ENCODE data around the gene DCXR. TPM values are rescaled to one million over a fixed set of nuclear protein-coding genes. Genes with fewer than 3 reads are reported as not detected.

DCXR gene
- total RNA-seq, 1 experiment from 2014 or later = 75.1 TPM

DNA sequence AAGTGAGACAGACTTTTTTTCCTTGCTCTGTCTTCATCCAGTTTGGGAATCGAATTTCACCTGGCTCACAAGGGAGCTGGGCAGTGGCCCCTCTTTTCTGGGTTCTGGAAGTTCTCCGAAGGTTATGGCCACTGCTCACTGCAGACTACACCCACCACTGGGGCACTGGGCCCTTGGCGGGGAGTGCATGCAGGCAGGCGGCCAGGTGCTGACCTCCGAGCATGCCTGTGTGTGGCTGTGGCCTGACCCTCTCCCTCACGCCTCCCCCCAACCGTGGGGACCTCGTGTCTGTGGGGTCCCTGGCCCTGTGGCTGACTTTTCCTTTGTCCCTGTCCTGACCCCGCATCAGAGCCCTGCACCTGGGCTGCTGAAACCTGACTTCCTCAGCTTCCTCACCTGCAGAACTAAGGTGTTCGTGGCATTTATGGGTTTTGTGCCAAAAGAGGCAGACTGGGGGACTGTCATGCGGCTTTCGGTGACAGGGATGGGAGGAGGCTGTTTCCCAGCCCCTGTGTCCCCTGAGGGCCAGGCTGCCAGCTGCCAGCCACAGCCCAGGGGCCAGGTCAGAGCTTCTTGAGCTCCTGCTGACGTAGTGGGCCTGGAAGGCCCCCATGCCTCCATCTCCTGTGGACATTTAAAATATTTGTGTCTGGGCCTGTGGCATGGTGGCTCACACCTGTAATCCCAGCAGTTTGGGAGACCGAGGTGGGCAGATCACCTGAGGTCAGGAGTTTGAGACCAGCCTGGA, 38.6 kb downstream of the DCXR start:
- no peak for DNase-seq (ENCODE audit: low read depth)

DNA sequence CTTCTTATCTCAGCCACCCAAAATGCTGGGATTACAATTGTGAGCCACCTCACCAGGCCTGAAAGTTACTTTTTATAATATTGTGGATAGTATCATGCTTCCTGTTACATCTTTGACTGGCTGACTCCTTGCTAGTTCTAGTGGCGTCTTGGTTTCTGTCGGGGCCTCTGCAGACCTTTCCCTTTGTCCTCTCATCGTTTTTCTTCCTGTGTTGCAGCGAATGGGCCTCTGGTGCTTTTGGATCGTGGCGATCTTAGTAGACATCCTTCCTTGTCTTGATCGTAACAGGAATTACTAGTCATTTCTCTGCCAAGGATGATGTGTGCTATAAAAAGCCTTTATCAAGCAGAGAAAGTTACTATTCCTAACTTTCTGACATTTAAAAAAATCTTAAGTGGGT, 39.3 kb downstream of the DCXR start:
- no peak for DNase-seq (ENCODE audit: low read depth)

DNA sequence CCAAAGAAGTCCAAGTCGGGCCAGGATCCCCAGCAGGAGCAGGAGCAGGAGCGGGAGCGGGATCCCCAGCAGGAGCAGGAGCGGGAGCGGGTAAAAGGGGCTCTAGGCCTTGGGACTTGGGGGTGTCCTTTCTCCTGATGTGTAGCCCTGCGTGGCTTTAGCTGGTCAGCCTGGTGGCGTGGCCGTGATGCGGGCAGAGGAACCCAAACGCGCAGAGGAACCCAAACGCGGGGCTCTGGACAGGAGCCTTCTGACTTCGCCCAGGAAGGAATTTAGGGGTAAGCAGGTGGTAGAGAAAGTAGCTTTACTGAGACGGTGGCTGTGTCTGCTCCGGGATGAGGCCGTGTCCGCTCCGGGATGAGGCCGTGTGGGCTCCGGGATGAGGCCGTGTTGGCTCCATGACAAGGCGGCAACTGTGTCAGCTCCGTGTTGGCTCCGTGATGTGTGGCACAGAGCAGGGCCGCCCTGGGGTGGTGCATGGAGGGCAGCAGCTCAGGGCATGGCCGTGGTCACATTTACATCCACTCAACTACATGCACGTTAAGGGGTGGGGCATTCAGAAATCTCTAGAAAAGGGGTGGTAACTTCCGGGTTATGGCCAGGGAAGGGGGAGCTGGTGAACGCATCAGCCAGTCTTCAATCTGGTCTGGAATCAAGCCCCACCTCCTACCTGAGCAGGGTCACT, 40.6 kb downstream of the DCXR start:
- no peak for DNase-seq (ENCODE audit: low read depth)

DNA sequence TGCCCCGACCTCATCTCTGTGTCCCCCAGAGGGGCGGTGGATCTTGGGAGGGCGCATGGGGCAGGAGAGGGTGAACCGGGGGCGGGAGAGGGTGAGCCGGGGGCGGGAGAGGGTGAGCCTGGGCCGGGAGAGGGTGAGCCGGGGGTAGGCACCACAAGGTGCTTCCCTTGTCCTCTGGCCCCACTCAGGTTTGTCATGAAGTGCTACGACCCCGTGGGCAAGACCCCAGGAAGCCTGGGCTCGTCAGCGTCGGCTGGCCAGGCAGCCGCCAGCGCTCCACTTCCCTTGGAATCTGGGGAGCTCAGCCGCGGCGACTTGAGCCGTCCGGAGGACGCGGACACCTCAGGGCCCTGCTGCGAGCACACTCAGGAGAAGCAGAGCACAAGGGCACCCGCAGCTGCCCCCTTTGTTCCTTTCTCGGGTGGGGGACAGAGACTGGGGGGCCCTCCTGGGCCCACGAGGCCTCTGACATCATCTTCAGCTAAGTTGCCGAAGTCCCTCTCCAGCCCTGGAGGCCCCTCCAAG, 41.2 kb downstream of the DCXR start:
- no peak for DNase-seq (ENCODE audit: low read depth)

DNA sequence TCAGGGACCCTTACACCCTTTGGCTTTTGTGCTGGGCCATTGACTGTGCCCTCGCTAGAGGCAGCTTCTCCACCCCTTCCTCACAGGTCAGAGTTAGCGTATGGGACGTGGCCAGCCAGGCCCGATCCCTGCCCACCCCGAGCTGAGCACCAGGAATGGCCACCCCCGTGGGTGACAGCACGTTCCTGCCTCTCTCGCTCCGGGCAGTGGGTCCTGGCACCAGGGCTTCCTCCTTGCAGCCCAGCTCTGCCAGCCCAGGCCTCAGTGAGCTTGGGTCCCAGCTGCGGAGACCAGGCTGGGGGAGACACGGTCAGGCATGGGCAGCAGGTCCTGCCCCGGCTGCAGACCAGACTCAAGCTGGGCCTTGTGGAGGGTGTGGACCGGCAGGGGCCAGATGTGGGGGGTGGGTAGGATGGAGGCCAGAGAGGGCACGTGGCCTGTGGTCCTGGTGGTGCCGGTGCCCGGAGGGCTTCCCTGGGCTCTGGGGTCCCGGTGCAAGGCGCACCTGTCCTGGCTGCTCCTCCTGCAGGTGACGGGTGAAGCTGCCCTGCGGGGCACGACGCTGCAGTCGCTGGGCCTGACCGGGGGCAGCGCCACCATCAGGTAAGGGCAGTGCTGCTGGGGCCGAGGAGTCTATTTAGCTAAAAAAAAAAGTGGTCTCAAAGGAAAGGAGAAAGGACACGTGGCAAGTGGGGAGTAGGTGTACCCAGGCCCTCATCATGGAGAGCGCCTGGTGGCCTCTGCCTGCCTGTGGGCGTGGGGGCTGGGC, 41.9 kb downstream of the DCXR start:
- no peak for DNase-seq (ENCODE audit: low read depth)

DNA sequence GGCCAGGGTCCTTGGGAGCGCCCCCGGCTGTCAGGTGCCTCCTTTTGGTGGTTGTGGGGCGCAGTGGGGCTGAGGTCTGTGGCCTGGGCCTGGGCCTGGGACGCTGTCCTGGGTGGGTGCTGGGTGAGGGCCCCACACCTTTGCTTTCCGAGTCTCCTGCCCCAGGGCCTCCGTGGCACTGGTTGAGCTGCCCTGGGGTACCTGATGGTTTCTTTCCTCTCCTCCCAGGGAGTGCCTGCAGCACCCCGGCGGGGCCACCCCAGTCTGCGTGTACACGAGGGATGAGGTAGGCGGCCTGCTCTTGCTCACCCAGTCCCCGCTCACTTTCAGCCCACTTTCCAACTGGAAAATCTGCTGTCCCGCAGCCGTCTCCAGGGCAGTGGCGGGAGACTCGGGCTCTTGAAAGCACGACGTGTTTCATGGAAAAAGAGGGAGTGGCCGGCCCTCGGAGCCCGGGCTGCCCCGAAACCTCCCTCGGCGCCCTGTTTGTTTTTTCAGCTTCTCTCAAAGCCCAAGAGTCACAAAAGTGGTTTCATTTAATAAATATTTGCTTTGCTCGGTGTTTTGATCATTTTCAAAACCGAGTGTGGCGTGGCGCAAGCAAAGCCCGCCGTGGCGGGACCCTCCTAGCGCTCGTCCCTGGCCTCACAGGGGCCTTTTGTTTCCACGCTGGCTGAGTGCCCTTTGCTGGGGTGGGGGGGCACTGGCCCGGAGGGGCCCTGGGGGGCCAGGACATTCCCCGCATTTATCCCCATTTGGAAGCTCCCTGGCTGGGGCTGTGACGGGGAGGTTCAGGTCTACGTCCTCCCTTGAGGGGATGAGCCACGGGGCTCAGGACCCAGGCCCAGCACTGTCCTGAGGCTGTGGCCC, 42.7 kb downstream of the DCXR start:
- no peak for DNase-seq (ENCODE audit: low read depth)

DNA sequence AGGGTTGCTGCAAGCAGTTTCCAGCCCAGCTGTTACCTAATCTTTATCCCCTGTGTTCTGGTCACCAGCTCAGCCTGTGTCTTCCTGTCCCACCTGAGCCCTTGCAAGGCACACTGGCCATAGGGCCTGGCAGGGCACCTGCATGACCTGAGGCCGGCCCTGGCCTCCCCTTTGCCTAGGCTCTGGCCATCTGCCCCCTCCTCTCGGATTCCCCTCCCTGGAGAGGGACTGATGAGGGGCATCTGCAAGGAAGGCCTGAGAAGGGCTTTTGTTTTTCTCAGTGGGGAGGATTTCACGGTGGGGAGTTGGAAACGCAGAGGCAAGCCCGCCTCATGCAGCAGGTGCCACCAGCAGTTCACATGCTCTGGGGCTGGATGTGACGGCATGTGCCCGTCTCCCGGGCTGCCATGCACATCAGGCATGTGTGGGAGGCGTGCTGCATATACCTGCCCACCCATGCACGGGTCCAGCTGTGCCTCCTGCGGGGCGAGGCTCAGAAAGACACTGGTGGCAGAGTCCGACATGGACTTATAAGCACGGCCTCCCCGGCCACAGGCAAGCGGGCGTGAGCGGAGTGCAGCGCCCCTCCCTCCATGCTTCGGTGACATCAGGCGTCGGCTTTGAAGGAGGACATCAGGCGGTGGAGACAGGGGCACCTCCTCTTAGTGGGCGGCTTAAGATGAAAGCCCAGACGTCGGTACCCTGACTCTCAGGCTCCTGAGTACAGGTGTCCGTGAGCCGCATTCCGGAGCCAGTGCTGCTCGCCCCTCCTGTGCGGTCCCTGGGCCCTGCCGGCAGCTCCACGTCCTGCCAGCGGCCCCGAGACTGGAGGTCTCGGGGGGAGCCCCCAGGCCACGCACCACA, 43.5 kb downstream of the DCXR start:
- DNase-seq (ENCODE audit: low read depth) = no peak

DNA sequence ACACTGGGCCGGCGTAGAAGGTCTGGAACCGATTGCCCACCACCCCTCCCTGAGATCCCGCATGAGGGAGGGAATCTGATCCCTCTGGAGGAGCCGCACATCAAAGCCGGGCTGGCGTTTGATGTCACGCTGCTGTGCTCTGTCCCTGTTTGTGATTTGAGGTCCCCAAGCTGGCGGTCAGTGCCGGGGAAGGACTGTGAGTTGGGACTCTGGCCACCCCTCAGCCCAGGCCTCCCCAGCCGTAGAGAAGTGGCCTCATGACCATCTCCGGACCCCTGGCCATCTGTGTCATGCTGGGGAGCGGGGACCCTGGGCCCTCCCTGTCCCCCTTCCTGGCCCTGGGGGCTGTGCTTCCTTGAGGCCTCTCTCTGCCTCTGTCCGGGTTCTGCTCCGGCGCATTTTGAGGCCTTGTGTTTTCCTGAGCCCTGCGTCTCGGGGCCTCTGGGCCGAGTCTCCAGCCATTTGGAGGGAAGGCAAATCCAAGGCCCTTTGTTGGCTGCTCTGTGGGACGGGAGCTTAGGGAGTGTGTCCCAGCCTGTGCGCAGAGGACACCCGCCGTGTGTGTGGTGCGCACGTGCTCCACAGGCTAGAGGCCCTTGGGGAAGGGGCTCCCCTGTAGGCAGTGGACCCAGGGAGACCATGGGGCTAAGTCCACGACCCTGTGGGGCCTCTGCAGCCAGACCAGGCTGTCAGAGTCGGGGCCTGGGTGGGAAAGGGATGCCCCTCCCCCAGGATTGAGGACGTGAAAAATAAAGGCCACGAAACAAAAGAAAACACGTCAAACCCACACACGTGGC, 45.0 kb downstream of the DCXR start:
- DNase-seq (ENCODE audit: low read depth) = no peak

DNA sequence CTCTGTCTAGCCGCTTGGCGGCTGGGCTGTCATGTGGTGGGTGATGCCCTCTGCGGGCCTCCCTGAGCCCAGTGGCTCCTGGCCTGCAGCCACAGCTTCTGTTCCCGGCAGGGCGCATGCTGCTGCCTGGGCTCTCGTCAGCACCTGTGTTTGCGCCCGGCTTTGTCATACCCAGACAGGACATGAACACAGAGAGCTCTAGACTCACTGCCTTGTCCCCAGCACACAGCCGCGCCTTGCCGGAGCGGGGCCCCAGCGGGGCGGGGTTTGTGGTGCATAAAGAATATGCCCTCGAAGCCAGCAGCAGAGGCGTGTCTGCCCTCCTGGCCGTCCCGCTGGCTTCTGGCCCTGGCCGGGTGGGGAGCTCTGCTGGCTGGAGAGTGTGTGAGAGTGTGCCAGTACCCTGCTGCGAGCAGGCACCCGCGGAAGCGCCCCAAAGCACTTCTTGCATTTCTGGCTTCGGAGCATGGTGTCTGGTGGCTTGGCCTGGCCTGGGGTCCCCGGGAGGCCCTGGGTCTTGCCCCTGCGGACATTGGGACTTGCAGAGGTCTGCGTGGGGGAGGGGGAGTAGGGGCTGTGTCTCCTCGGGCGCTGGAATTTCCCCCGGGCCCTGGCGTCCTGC, 45.7 kb downstream of the DCXR start:
- no peak for DNase-seq (ENCODE audit: low read depth)

DNA sequence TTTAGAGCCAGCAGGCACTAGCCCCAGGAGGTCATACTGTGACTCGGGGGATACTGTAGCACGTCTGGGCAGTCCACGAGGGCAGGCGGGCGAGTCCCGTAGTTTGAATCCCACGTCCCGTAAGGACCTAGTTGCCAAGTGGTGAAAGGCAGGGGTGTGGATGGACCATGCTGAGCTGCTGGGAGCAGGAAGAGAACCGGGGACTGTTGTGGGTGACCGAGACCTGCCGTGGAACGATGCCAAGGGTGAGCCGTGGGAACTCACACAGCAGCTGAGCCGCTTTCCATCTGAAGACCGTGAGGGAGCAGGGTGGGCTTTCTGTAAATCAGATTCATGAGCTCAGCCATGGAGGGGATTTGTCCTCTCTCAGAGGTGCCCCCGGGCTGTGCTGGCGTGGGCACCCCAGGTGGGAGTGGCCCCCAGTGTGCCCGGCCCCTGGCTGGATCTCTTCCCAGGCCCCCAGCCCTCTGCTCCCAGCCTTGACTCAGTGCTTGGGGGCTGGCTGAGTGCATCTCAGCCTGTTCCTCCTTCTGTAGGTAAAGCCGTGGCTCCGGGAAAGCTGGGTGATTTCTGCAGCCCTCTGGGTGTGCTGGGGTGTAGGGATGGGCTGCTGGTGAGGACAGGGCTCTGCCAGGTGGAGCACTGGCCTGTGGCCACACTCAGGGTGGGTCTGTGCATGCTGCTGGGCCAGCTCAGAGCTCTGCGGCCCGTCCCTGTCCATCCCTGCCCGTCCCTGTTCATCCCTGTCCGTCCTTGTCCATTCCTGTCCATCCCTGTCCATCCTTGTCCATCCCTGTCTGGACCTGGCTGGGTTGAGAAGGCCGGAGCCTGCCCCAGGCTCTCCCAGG, 46.4 kb downstream of the DCXR start:
- no peak for DNase-seq (ENCODE audit: low read depth)

DNA sequence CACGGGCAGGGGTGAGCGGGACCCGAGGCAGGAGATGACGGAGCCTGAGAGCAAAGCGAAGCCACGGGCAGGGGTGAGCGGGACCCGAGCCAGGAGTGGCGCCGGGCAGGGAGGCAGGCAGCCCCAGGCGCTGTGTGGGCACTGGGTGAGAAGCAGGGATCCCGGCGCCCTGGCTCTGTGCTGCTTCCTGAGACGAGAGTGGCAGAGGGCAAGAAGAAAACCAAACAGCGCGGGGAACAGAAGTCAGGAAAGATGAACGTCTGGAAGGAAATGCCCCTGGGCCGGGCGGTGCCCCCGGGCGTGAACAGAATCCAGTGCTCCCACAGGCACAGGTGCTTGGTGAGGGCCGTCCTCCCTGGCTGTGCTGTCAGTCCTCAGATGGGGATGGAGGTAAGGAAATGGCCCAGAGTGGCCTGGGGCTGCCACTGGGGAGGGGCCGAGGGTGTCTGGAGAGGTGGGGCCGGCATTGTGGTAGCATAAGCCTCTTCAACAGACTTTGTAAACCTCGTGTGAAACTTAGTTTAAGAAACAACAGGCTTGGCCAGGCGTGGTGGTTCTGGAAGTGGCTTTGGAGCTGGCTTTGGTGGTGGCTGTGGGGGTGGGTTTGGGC, 50.2 kb downstream of the DCXR start:
- no peak for DNase-seq (ENCODE audit: low read depth)

DNA sequence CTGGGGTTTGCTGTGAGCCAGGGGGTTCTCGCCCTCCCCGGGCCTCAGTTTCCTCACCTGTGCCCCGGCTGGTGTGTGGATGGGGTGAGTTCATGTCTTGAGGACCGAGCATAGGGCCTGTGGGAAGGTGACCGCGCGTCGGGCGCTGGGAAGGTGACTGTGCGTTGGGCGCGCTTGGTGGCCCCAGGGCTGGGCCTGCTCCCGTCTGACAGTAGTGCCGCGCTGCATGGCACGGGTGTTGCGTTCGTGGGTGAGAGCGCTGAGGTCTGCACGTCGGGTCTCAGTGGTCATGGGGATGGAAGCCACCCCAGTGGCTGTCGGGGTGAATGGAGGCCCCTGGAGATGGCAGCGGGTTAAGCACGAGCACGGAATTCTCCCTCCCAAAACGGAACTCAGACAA, 50.9 kb downstream of the DCXR start:
- no peak for DNase-seq (ENCODE audit: low read depth)

Other genes starting within 250 kb of the DCXR start
- gene GCGR, start 233.5 kb downstream of the DCXR start, total RNA-seq (2014; rRNA removed; shearing (Covaris generic)) = not detected in 2 replicates
- 81.9 and 87.0 TPM in 2 replicates for gene MCRIP1, start 204.4 kb downstream of the DCXR start, total RNA-seq (2014; rRNA removed; shearing (Covaris generic))
- 0.47 TPM in 1 of 2 replicates, not detected in the other for gene PPP1R27, start 202.6 kb downstream of the DCXR start, total RNA-seq (2014; rRNA removed; shearing (Covaris generic))
- 784 and 825 TPM in 2 replicates for gene P4HB, start 177.2 kb downstream of the DCXR start, total RNA-seq (2014; rRNA removed; shearing (Covaris generic))
- gene ARHGDIA, start 166.4 kb downstream of the DCXR start, total RNA-seq (2014; rRNA removed; shearing (Covaris generic)) = 206 and 315 TPM in 2 replicates
- gene ALYREF, start 146.1 kb downstream of the DCXR start, total RNA-seq (2014; rRNA removed; shearing (Covaris generic)) = 311 and 338 TPM in 2 replicates
- 100 and 133 TPM in 2 replicates for gene ANAPC11, start 146.0 kb downstream of the DCXR start, total RNA-seq (2014; rRNA removed; shearing (Covaris generic))
- 0.13 and 0.34 TPM in 2 replicates for gene NPB, start 135.5 kb downstream of the DCXR start, total RNA-seq (2014; rRNA removed; shearing (Covaris generic))
- gene PCYT2, start 126.3 kb downstream of the DCXR start, total RNA-seq (2014; rRNA removed; shearing (Covaris generic)) = 27.6 and 34.8 TPM in 2 replicates
- gene SIRT7, start 119.5 kb downstream of the DCXR start, total RNA-seq (2014; rRNA removed; shearing (Covaris generic)) = 19.4 and 20.2 TPM in 2 replicates
- gene MAFG, start 110.0 kb downstream of the DCXR start, total RNA-seq (2014; rRNA removed; shearing (Covaris generic)) = 19.2 and 21.1 TPM in 2 replicates
- gene PYCR1, start 100.4 kb downstream of the DCXR start, total RNA-seq (2014; rRNA removed; shearing (Covaris generic)) = 58.8 and 67.1 TPM in 2 replicates
- not detected in 2 replicates for gene MYADML2, start 90.5 kb downstream of the DCXR start, total RNA-seq (2014; rRNA removed; shearing (Covaris generic))
- gene NOTUM, start 76.5 kb downstream of the DCXR start, total RNA-seq (2014; rRNA removed; shearing (Covaris generic)) = not detected in 2 replicates
- 41.2 and 49.3 TPM in 2 replicates for gene ASPSCR1, start 60.1 kb downstream of the DCXR start, total RNA-seq (2014; rRNA removed; shearing (Covaris generic))
- 97.0 and 172 TPM in 2 replicates for gene CENPX, start 14.8 kb downstream of the DCXR start, total RNA-seq (2014; rRNA removed; shearing (Covaris generic))
- 16.1 and 17.2 TPM in 2 replicates for gene LRRC45, start 14.4 kb downstream of the DCXR start, total RNA-seq (2014; rRNA removed; shearing (Covaris generic))
- gene RAC3, start 6.0 kb downstream of the DCXR start, total RNA-seq (2014; rRNA removed; shearing (Covaris generic)) = 41.7 and 46.9 TPM in 2 replicates
- gene RFNG, start 14.1 kb upstream of the DCXR start, total RNA-seq (2014; rRNA removed; shearing (Covaris generic)) = 21.9 and 31.5 TPM in 2 replicates
- 240 and 272 TPM in 2 replicates for gene GPS1, start 14.2 kb upstream of the DCXR start, total RNA-seq (2014; rRNA removed; shearing (Covaris generic))
- gene DUS1L, start 28.1 kb upstream of the DCXR start, total RNA-seq (2014; rRNA removed; shearing (Covaris generic)) = 114 and 122 TPM in 2 replicates
- 140 and 151 TPM in 2 replicates for gene FASN, start 60.5 kb upstream of the DCXR start, total RNA-seq (2014; rRNA removed; shearing (Covaris generic))
- 10.6 and 12.9 TPM in 2 replicates for gene CCDC57, start 175.1 kb upstream of the DCXR start, total RNA-seq (2014; rRNA removed; shearing (Covaris generic))
- gene SLC16A3, start 191.3 kb upstream of the DCXR start, total RNA-seq (2014; rRNA removed; shearing (Covaris generic)) = 344 and 355 TPM in 2 replicates
- 34.0 and 58.5 TPM in 2 replicates for gene CSNK1D, start 236.0 kb upstream of the DCXR start, total RNA-seq (2014; rRNA removed; shearing (Covaris generic))

All from HT1080 (cell line).